GM19025 (cell line): ENCODE results near the gene ATF4.
A peak's percentile ranks its signal among the peaks of the same experiment; 100 is the strongest.
"Not testable (repeated sequence)": the region's sequence is repeated elsewhere in the genome, so short reads cannot be mapped to it uniquely, and the experiment has no call there.

ENCODE experiments used
- ATAC-seq: cut with Tn5 transposase; IDR thresholded peaks from one replicate; pipeline ENCODE4 v1.9.1; 2021; ENCODE audit warnings: mild to moderate bottlenecking, low read depth, moderate library complexity; ENCODE audit not compliant: unreplicated experiment

The ATF4 gene

DNA sequence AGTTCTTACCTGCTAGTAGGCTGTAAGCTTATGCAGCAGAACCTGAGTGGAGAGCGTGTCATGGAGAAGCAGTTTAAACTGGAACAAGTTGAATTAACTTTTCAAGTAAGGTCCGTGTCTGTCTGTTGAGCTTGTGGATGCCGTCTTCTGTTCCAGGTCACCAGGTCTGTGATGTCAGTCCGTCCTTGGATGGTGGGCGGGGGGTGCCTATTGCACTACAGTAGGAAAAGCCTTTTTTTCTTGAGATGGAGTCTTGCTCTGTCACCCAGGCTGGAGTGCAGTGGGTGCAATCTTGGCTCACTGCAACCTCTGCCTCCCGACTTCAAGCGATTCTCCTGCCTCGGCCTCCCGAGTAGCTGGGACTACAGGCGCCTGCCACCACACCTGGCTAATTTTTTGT, 13.3 kb upstream of the ATF4 start:
- ATAC-seq = not testable (repeated sequence)

DNA sequence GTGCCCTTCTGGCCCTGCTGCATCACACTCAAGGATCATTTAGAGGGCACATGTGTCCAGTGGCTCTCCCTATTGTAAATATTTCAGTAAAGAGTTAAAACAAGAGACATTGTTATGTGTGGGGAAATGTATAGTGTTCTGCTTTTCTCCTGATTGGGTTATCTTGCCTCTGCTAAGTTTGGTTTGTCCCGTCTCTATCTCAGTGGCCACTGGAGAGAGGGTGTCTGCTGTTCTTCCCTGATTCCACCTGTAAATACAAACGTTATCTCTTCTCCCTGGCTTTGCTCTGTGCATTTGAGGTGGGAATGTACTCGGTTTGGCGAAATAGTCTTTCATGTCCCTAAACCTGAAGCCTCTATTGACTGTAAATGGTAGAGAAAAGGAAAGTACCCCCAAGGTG, 12.0 kb upstream of the ATF4 start:
- no peak for ATAC-seq

DNA sequence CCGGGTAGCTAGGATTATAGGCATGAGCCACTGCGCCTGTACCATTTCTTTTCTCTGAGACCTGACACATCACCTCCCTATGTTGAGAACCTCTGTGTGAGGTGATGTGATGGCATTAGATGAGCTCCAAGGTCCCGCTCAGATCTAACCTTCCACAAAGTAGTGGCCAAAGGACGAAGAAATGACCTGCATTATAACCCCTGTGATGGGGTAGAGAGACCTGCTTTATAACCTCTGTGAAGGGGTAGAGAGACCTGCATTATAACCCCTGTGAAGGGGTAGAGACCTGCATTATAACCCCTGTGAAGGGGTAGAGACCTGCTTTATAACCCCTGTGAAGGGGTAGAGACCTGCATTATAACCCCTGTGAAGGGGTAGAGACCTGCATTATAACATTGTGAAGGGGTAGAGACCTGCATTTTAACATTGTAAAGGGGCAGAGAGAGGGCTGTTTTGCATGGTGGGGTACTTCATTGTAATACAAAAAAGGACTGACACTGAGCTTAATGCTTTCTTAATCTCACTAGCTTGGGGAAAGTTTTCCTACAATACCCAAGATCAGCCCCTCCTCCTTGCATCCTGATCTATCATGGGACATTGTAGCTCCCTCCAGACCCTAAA, 9.7 kb upstream of the ATF4 start:
- ATAC-seq = no peak

DNA sequence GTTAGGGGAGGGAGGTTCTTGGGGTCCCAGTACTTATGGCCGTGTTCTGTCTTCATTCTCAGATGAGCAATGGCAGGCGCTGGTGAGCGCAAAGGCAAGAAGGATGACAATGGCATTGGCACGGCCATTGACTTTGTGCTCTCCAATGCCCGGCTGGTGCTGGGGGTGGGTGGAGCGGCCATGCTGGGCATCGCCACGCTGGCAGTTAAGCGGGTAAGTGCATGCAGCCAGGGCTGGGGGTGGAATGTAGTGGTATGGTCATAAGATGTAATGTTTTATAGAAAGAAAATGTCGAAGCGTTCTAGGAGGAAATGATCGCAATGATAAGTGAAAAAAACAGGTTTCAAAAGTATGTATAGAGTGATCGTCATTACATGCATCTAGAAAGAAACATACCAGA, 9.1 kb upstream of the ATF4 start:
- ATAC-seq = no peak

DNA sequence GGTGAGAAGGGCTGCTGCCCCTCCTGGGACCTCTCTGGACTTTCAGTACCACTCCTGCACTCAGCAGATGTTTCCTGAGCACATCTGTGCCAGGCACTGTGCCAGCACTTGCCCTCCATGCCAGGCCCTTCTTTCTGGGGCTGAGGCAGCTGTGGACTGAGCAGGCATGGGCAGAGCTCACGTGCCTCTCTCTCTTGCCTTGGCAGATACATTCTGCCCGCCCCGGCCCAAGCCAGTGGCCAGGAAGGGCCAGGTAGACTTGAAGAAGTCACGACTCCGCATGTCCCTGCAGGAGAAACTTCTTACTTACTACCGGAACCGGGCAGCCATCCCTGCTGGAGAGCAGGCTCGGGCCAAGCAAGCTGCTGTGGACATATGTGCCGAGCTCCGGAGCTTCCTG, 8.3 kb upstream of the ATF4 start:
- ATAC-seq = no peak

DNA sequence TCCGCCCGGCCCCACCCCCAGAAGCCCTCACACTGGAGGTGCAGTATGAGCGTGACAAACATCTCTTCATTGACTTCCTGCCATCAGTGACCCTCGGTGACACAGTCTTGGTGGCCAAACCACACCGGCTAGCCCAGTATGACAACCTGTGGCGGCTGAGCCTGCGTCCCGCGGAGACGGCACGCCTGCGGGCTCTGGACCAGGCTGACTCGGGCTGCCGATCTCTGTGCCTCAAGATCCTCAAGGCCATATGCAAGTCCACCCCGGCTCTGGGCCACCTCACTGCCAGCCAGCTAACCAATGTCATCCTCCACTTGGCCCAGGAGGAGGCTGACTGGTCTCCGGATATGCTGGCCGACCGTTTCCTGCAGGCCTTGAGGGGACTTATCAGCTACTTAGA, 6.6 kb upstream of the ATF4 start:
- ATAC-seq = no peak

DNA sequence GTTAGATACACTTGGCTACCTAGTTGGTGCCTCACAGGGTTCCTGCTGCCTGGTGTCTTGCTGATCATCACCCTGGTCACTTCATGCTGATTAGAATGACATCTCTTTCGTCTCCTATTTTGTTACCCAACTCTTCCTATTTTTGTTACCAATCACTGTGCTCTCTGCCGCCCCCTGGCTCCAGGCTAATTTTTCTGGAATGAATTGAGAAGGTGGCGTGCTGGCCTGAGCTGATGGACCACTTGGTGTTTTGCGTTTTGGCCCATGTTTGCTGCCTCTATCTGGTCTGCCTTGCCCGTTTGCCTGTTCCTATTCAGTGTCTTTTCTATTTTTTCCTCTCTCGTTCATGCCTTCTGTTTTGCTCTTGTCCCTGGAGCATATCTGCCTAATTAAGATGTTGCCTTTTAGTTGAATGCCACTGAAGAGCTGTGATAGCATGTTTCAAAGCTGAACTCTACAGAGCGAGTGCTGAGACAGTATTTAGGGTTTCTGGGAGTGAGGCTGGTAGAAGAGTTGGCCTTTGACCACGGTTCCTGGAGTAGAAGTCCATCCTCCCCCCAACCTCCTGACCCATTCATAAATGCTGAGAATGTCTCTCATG, 5.9 kb upstream of the ATF4 start:
- no peak for ATAC-seq

DNA sequence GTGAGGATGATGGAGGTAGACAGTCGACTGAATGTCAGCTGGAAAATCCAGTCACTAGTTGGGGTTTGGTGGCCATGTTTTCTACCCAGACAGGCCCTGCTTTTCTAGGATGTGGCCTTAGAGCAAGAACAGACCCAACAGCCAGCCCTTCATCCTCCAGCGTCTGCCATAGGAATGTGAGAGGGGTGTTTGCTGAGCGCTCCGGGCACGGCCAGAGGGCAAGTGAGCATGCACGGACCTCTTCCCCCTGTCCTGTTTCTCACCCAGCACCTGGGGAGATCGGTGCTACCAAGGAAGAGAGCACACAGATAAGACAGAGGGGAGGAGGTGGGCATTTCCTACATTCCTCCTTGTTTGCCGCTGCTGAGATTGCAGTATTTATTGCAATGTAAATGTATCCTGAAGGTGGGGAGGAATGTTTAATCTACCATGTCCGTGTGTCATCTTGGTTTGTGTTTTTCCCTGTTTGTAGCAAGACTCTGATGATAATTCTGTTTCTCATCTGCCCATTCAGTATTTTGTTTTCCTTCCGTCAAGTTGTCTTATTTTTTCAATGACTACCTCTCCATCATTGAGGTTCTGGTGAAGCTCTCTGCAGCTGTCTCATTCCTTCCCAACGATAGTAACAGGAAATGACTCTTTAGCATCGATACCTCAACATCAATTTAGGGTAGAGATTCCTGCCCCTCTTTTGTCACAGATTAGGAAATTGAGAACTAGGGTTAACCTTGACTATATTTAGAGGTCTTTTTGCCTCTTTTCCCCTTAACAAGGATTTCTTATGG, 4.9 kb upstream of the ATF4 start:
- ATAC-seq = no peak

DNA sequence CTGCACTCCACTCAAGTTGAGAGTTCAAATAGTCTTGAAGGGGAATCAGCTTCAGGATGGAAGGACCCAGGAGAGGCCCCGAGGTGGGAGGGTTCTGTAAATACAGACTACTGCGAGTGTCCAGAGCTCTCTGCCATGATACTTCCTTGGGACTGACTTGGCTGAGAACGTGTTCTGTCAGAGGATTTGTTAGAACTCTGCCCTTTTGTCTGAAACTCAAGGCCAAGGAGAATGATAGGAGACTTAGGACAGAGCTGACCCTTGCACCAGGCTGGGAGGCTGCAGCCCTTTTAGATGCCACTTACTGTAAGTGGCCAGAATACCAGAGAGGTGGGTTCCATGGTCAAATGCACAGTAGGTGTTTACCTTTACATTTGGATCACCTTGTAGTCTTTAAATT, 2.9 kb upstream of the ATF4 start:
- no peak for ATAC-seq

DNA sequence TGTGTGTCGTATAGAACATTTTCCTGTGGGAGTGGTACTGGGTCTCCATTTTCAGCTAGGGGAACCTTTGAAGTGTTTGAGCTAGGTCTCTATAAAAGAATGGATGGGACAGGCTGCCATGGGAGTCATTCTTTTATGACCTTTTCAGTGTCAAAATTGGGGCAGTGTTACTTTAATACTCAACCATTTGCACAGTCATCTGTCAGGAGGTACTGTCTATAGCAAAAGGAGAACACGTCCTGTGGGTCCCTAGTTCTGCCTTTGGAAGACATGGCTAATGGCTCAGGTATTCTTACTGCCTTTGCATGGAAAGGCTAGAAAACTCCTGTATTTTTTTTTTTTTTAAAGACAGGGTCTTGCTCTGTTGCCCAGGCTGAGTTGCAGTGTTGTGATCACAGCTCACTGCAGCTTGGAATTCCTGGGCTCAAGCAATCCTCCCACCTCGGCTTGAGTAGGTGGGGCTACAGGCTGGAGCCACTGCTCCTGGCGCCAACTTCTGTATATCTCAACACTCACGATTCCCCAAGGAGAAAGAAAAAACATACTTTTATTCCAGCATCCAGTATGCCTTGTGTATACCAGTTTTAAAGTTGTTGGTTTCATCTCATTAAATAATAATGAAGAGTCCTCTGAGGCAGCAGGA, 2.1 kb upstream of the ATF4 start:
- ATAC-seq = no peak

DNA sequence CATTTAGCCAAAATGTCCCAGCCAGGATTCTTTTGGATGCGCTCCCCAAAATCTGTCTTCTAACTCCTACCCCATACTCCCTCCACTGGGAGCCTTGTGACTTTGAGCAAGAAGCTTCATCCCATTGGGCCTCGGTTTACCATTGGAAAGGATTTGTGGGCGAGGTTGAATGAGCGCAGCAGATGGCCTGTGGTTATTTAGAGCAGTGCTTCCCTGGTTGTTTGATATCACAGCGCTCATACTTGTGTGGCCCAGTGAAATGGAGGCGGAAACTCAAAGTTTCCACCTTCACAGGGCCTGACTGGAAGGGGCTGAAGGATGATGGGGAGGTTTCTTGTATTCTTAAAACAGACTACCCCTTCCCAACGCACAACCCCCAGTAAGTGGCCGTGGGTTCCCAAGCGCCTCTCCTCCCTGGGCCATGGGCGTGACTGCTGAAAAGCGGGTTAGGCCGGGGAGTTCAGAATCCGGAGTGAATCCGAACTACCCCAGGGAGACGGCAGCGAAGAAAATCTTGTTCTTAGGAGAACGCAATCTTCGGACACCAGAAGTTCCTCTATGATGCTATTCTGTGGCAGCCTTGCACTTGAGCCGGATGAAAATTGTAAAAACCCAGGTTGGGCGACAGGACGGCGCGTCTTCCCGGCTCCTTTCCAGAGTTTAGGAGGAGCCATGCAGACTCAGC, 1.2 kb upstream of the ATF4 start:
- no peak for ATAC-seq

DNA sequence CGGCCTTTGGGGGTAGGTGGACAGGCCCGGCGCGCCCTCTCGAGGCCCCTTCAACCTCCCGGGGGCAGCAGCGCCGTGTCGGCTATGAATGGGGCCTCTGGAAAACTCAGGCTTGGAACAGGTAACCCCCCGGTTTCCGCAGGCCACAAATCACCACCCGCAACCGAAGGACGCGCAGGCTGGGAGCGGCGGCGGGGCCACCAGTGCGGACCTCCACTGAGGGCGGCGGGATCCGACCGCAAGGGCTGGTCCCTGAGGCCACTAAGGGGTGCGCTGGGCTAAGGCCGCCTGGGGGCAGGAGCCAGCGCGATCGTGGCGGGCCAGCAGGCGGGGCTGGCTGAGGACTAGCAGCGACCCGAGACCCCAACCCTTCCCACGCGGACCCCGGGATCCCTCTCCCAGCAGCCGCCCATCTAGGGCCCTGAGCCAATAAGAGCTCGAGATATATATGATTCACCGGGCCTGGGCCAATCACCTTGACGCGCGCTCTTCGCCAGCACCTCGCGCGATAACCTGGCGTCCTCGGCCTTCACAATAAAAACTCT, 609 bp upstream of the ATF4 start:
- peak; percentile 70 for ATAC-seq

DNA sequence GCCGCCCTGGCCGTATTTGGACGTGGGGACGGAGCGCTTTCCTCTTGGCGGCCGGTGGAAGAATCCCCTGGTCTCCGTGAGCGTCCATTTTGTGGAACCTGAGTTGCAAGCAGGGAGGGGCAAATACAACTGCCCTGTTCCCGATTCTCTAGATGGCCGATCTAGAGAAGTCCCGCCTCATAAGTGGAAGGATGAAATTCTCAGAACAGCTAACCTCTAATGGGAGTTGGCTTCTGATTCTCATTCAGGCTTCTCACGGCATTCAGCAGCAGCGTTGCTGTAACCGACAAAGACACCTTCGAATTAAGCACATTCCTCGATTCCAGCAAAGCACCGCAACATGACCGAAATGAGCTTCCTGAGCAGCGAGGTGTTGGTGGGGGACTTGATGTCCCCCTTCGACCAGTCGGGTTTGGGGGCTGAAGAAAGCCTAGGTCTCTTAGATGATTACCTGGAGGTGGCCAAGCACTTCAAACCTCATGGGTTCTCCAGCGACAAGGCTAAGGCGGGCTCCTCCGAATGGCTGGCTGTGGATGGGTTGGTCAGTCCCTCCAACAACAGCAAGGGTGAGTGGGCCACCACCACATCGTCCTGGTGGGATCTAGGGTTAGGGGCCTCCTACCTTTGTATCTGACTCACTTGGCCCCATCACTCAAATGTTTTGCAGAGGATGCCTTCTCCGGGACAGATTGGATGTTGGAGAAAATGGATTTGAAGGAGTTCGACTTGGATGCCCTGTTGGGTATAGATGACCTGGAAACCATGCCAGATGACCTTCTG, 934 bp downstream of the ATF4 start:
- not testable (repeated sequence) for ATAC-seq

DNA sequence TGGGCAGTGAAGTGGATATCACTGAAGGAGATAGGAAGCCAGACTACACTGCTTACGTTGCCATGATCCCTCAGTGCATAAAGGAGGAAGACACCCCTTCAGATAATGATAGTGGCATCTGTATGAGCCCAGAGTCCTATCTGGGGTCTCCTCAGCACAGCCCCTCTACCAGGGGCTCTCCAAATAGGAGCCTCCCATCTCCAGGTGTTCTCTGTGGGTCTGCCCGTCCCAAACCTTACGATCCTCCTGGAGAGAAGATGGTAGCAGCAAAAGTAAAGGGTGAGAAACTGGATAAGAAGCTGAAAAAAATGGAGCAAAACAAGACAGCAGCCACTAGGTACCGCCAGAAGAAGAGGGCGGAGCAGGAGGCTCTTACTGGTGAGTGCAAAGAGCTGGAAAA, 1.7 kb downstream of the ATF4 start:
- not testable (repeated sequence) for ATAC-seq

DNA sequence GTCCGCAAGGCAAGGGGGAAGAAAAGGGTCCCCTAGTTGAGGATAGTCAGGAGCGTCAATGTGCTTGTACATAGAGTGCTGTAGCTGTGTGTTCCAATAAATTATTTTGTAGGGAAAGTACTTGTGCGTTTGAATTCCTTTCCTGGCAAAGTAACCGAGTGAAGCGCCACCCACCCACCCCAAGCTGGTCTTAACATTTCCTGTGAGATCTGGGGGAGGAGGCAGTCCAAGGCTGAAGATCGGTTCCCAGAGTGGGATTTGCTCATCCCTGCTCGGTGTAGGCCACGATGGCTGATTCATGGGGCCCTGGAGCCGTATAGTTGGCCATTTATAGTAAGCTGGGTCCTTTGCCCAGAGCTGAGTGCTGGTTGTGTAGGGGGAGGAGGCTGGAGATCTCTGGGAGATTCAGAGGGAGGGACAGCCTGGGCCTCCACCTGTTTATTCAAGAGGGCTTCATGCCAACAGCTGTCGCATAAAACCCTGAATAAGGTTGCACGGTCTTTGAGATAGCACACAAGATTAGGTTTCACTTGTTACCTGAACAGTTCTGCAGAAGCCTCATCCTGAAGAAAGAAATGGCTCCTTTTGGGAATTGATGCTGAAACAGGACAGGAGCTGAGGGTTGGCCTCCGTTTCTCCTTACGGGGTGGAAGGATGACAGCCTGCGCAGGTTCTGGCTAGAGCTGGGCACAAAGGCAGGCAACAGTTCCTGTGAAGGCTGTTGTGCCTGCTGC, 2.4 kb downstream of the ATF4 start:
- no peak for ATAC-seq

DNA sequence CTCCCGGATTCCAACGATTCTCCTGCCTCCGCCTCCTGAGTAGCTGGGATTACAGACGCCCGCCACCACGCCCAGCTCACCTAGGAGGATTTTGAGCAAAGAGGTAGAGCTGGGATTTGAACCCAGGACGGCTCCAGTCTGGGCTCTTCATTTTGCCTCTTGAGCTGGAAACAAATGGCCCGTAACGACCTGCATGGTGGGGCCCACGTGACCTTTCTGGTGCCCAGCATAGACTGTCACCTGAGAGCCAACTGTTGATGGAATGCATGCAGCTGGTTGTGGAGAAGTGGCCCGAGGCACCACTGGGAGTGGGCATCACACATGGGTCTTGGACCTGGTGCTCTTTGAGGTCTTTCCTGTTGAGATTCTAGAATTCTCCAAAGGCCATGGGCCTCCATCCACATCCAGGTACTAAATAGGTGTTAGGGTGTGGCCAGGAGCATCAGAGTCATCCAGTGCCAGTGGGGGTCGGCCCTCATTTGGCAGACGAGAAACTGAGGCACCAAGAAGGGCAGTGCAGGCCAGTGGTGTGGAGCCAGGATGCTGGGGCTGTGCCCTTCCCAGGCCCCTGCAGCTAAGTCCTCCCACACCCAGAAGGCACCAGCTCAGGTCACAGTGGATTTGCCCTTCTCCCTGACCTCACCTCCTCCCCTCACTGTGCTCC, 3.9 kb downstream of the ATF4 start:
- no peak for ATAC-seq

DNA sequence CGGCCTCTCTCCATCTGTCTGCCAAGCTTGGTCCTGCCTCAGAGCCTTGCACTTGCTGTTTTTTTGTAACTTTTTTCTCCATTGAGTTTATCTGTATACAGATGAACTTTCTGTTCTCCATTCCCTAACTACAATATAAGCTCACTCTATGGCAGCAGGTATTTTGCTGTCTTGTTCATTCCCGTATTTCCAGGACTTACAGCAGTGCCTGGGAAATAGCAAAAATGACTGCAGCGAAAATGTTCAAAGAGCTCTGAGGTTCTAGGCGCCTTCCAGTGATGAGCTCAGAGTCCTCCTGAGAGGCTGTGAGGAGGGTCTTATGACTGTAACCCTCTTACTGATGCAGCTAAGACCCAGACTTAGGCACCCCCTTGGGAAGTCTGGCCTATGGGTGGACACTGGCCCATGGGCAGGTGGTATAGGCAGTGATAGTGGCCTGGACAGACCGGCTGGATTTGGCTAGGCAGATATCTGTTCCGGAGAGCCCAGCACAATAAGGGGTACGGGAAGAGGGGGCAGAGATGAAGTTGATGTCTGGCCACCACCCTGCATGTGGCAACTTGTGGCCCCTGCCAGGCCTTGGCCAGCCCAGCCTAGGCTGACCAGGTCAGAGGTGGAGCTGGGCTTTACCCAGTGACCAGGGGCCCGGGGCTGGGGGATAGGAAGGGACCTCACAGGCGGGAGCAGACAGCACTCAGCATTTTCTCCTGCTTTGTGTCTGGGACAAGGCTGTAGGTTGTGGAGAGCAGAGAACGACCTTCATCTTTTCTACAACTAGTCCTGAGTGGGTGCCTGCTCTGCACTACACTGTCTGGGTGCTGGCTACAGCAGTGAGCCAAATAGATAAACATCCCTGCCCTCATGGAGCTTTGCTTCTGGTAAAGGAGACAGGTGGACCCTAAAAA, 4.6 kb downstream of the ATF4 start:
- no peak for ATAC-seq

DNA sequence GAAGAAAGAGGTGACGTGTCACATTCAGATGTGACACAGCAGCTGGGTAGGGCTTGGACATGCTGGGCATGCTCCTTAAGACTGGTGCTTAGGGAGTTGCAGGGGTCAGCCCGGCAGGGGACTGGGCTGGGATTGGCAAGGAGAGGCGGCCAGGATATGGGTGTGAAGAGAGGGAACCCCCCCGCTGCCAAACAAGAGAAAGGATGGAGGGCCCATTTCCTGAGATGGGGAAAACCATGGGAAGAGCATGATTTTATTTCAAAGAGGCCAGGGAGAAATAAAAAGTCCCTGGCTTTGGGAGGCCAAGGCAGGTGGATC, 5.3 kb downstream of the ATF4 start:
- no peak for ATAC-seq
